Esophagus (tissue), 2 donors: Measurements from ENCODE around the gene SLC24A3. TPM values are rescaled to one million over a fixed set of nuclear protein-coding genes. Genes with fewer than 3 reads are reported as not detected.

Source experiments
- H3K27ac ChIP-seq, 2 donors: one replicate each; pipeline ENCODE4 v1.5.1; 2013; ENCODE audit warnings: low read depth in 2 of 2, mild to moderate bottlenecking in 2 of 2, inconsistent platforms in 1 of 2, low read length in 1 of 2, moderate library complexity in 1 of 2
- H3K27me3 ChIP-seq, 2 donors: one replicate each; pipeline ENCODE4 v1.6.1; 2013; ENCODE audit warnings: low read length in 2 of 2, control low read depth in 1 of 2, mild to moderate bottlenecking in 1 of 2; ENCODE audit not compliant: insufficient read depth in 2 of 2, control insufficient read depth in 1 of 2
- H3K36me3 ChIP-seq, 2 donors: one replicate each; pipeline ENCODE4 v1.6.1; 2013; ENCODE audit warnings: low read length in 1 of 2; ENCODE audit not compliant: control insufficient read depth in 2 of 2, insufficient read depth in 2 of 2
- H3K4me1 ChIP-seq, 2 donors: one replicate each; pipeline ENCODE4 v1.6.1; 2013; ENCODE audit warnings: low read length in 1 of 2; ENCODE audit not compliant: control insufficient read depth in 2 of 2, insufficient read depth in 2 of 2
- H3K4me3 ChIP-seq, 2 donors: one replicate each; pipeline ENCODE4 v1.5.1; 2013; ENCODE audit warnings: low read length in 2 of 2, mild to moderate bottlenecking in 2 of 2, low read depth in 1 of 2, moderate library complexity in 1 of 2
- H3K9me3 ChIP-seq, 2 donors: one replicate each; pipeline ENCODE4 v1.6.1; 2013; ENCODE audit warnings: mild to moderate bottlenecking in 2 of 2, low read depth in 1 of 2, low read length in 1 of 2, moderate library complexity in 1 of 2; ENCODE audit not compliant: control insufficient read depth in 2 of 2, insufficient read depth in 1 of 2
- WGBS, 2 donors: extraction: QIAGEN DNeasy Blood & Tissue Kit; methylation state at CpG; one replicate each; pipeline ENCODE4 v1.1.7; 2013; 5-methylcytosine and 5-hydroxymethylcytosine counted together
- polyA plus RNA-seq, 2 donors: library from polyadenylated mRNA; stranded (reverse); fragments of 200-250 nt; gene quantifications; one replicate each; pipeline ENCODE4 v1.2.3, GENCODE V29; 2013
- donor health status: healthy with polysubstance abuse.
- donor health status: Bipolar disorder and iron deficiency.

The SLC24A3 gene
- polyA plus RNA-seq, 2 donors, result 6.5 to 7.3 TPM

- no peaks in the 10 kb centered on the region for H3K9me3 ChIP-seq
- WGBS, 2 donors, result 39 to 44% methylated on average over 7 of the region's 7 CpGs
- H3K27ac ChIP-seq, result no peak overlapping the region
- H3K36me3 ChIP-seq, result no peaks in the 10 kb centered on the region
- H3K4me1 ChIP-seq, result no peaks in the 10 kb centered on the region
- H3K27me3 ChIP-seq, result no peaks in the 10 kb centered on the region
- H3K4me3 ChIP-seq, result no peak overlapping the region
Measured at GRCh38 chr20:19540392-19540791, 327.9 kb downstream of the SLC24A3 start.

DNA sequence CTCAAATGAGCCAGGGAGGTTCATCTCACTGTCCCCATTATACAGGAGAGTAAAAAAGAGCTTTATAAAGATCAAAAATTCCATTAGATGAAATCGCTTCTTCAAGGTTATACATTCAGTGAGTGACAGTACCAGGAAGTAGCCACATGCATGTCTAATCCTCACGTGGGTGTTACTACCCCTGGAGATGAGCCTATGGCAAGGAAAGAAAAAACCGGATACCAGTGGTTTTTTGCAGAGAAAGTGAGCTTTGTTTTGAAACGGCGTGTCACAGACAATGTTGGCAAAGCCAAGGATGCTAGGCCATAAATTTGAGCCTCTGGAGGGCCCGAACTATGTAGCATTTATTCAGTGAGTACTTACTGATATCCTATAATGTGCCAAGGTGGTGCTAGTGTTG is 330.7 kb downstream of the SLC24A3 start:
- Histone ChIP-seq H3K4me3 (no peak overlapping the region), H3K27me3 (no peaks in the 10 kb centered on the region), H3K27ac (no peak overlapping the region), H3K4me1 (no peaks in the 10 kb centered on the region), H3K36me3 (no peaks in the 10 kb centered on the region), H3K9me3 (no peaks in the 10 kb centered on the region)
- 69% methylated on average over 6 of the region's 6 CpGs for WGBS, 2 donors

DNA sequence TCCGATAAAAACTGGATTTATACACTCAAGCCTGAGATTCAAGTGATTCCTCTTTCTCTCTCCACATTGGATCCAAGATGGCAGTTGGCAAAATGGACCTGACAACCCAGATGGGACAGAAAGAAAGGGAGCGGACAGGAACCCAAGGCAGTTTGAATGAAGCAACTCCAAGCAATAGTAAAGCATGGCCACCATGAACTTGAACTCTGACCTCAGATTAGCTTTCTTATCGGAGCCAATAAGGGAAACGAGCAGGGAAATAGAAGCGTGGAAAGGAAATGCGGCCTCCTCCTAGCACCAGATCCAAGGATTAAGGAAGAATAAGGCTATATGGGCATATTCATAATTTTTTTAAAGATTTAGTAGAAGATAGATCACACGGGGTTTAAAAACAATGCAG is 332.2 kb downstream of the SLC24A3 start:
- WGBS, 2 donors, result 83 to 90% methylated on average over 7 of the region's 7 CpGs
- no peaks in the 10 kb centered on the region for H3K27me3 ChIP-seq
- no peaks in the 10 kb centered on the region for H3K4me1 ChIP-seq
- no peak overlapping the region for H3K4me3 ChIP-seq
- no peak overlapping the region for H3K27ac ChIP-seq
- H3K36me3 ChIP-seq, result no peaks in the 10 kb centered on the region
- no peaks in the 10 kb centered on the region for H3K9me3 ChIP-seq

DNA sequence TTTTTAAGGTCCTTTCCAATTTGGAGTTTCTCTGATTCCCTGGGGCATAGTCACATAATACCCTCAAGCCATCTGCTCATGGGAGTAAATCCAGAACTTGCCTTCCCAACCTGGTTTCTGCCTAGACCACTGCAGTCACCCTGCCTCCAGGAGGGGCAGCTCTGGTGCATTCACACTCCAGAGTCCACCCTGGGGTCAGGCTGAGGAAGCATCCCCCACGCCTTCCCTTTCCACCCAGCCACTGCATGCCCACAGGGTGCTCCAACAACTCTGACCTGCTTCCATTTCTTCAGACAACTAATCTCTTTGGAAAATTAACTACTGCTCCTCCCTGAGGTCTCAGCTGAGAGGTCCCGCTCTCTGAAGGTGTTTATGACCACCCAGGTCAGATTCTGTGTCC is 334.2 kb downstream of the SLC24A3 start:
- Histone ChIP-seq H3K4me3 (no peak overlapping the region), H3K27me3 (no peaks in the 10 kb centered on the region), H3K9me3 (no peaks in the 10 kb centered on the region), H3K4me1 (no peaks in the 10 kb centered on the region), H3K27ac (no peak overlapping the region), H3K36me3 (no peaks in the 10 kb centered on the region)
- WGBS, 2 donors, result 92 to 94% methylated on average over 2 of the region's 2 CpGs

DNA sequence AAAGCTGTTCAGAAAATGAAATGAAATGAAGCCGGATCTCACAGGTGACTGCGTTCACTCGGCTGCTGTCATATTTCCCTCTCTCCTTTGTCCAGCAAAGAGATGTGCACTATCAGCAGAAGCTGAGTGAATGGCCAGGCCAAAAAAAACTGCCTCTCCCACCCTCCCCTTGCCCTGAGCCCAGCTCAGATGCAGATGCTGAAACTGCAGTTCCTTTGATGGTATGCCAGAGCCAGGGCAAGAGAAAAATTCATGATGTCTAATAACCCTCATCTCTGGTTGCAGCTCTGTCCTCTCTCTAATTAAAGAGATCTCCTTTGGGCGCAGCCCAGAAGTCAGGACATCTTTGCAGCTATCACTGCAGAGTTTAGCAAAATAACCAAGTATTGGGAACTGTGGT is 335.1 kb downstream of the SLC24A3 start:
- H3K4me1 ChIP-seq, result peaks cover 0 to 2% of the 10 kb centered on the region in 2 donors
- no peak overlapping the region for H3K4me3 ChIP-seq
- no peak overlapping the region for H3K27ac ChIP-seq
- WGBS, 2 donors, result 68% methylated on average over 4 of the region's 4 CpGs
- H3K36me3 ChIP-seq, result no peaks in the 10 kb centered on the region
- no peaks in the 10 kb centered on the region for H3K9me3 ChIP-seq
- no peaks in the 10 kb centered on the region for H3K27me3 ChIP-seq

DNA sequence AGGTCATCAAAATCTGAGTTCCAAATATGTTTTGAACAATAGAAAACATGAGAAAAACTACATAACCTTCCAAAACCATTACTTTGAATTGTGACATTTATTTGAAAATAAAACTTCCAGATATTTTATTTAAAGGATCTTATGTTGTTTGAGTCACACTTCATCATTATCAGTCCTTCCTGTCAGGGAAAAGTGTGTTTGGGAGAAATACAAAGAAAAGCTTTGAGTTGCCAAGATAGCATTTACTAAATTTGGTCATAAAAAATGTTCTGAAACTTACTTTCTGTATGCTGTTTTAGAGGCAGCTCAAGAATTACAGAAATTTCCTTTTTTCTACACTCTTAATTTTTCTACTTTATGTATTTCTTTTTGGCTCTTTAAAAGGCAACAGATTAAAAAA is 337.5 kb downstream of the SLC24A3 start:
- H3K27me3 ChIP-seq, result no peaks in the 10 kb centered on the region
- no peaks in the 10 kb centered on the region for H3K9me3 ChIP-seq
- peaks cover 0 to 2% of the 10 kb centered on the region in 2 donors for H3K4me1 ChIP-seq
- no peaks in the 10 kb centered on the region for H3K36me3 ChIP-seq
- H3K27ac ChIP-seq, result no peak overlapping the region
- no peak overlapping the region for H3K4me3 ChIP-seq

- H3K4me1 ChIP-seq, result peaks cover 0 to 2% of the 10 kb centered on the region in 2 donors
- H3K27ac ChIP-seq, result no peak overlapping the region
- H3K36me3 ChIP-seq, result no peaks in the 10 kb centered on the region
- no peak overlapping the region for H3K4me3 ChIP-seq
- H3K9me3 ChIP-seq, result no peaks in the 10 kb centered on the region
- no peaks in the 10 kb centered on the region for H3K27me3 ChIP-seq
- 42 to 48% methylated on average over 9 of the region's 9 CpGs for WGBS, 2 donors
Measured at GRCh38 chr20:19552221-19553180, 340.1 kb downstream of the SLC24A3 start.

- no peaks in the 10 kb centered on the region for H3K9me3 ChIP-seq
- no peaks in the 10 kb centered on the region for H3K36me3 ChIP-seq
- no peak overlapping the region for H3K4me3 ChIP-seq
- H3K27ac ChIP-seq, result no peak overlapping the region
- 75 to 93% methylated on average over 1 of the region's 1 CpG for whole genome bisulfite sequencing, 2 donors
- peaks cover 0 to 2% of the 10 kb centered on the region in 2 donors for H3K4me1 ChIP-seq
- H3K27me3 ChIP-seq, result no peaks in the 10 kb centered on the region
Measured at GRCh38 chr20:19554666-19555065, 342.2 kb downstream of the SLC24A3 start.

DNA sequence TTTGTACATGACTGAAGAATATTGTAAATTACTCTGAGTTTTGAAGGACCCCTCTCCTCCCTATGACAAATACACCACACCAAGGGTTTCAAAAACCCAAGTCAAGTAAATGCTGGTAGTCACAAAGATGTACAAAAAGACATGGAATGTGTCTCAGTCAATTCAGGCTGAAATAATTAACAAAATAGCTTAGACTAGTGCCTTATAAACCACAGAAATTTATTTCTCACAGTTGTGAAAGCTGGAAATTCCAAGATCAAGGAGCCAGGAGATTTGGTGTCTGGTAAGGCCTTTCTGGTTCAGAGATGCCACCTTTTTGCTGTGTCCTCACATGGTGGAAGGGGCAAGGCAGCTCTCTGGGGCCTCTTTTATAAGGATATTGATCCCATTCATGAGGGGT is 343.3 kb downstream of the SLC24A3 start:
- H3K9me3 ChIP-seq, result no peaks in the 10 kb centered on the region
- no peaks in the 10 kb centered on the region for H3K27me3 ChIP-seq
- no peak overlapping the region for H3K27ac ChIP-seq
- H3K36me3 ChIP-seq, result no peaks in the 10 kb centered on the region
- H3K4me3 ChIP-seq, result no peak overlapping the region
- peaks cover 0 to 2% of the 10 kb centered on the region in 2 donors for H3K4me1 ChIP-seq

DNA sequence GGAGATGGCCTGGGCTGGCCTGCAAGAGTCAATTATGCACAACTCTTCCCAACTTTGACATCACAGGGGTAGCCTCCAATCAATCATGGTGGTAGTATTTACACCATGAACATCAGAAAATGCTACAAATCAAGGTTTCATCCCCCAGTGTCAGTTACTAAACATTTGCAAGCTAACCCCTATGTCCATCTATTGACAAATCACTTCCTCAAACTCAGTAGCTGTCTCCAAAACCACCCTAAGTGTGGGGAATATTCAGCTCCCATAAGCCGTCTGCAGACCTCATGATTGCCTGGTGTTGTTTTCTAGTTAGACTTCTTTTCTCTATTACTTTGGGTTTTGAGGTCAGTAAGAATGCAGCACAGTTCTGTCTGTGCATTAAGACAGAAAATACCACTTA is 344.8 kb downstream of the SLC24A3 start:
- Histone ChIP-seq H3K9me3 (no peaks in the 10 kb centered on the region), H3K27me3 (no peaks in the 10 kb centered on the region), H3K36me3 (no peaks in the 10 kb centered on the region), H3K27ac (no peak overlapping the region), H3K4me3 (no peak overlapping the region), H3K4me1 (no peaks in the 10 kb centered on the region)
- WGBS, 2 donors, result 81 to 86% methylated on average over 1 of the region's 1 CpG
